Loucy (cell line): Measurements from ENCODE around the gene HBE1.

Source experiments
- H2AFZ ChIP-seq: fragments of 200-600 bp; sonication (generic); 2 replicates; pipeline ENCODE4 v1.6.0; 2016; ENCODE audit warnings: antibody characterized with exemption, mild to moderate bottlenecking, low read length, moderate library complexity
- H3F3A ChIP-seq: fragments of 200-600 bp; 2 replicates; pipeline ENCODE4 v1.6.0; 2016; ENCODE audit warnings: antibody characterized with exemption, low read depth, mild to moderate bottlenecking
- H3K27me3 ChIP-seq: fragments of 200-600 bp; sonication (generic); 2 replicates; pipeline ENCODE4 v1.6.1; 2014; ENCODE audit warnings: low read length, mild to moderate bottlenecking; ENCODE audit not compliant: insufficient read depth, poor library complexity, severe bottlenecking
- H3K36me3 ChIP-seq: fragments of 200-600 bp; sonication (generic); 2 replicates; pipeline ENCODE4 v1.6.1; 2016; ENCODE audit warnings: low read length; ENCODE audit not compliant: insufficient read depth
- H3K4me1 ChIP-seq: fragments of 200-600 bp; sonication (generic); 2 replicates; pipeline ENCODE4 v1.5.1; 2014; ENCODE audit warnings: low read length, mild to moderate bottlenecking; ENCODE audit not compliant: insufficient read depth, poor library complexity, severe bottlenecking
- H3K4me2 ChIP-seq: fragments of 200-600 bp; sonication (generic); 2 replicates; pipeline ENCODE4 v1.6.0; 2014; ENCODE audit warnings: antibody characterized with exemption, low read length, low read depth, mild to moderate bottlenecking; ENCODE audit not compliant: poor library complexity, severe bottlenecking
- H3K4me3 ChIP-seq: fragments of 200-600 bp; sonication (generic); 2 replicates; pipeline ENCODE4 v1.5.1; 2014; ENCODE audit warnings: low read length, mild to moderate bottlenecking, mixed read lengths; ENCODE audit not compliant: poor library complexity, severe bottlenecking
- H3K79me2 ChIP-seq: fragments of 200-600 bp; sonication (generic); 2 replicates; pipeline ENCODE4 v1.6.1; 2014; ENCODE audit warnings: low read length; ENCODE audit not compliant: insufficient read depth
- H3K9ac ChIP-seq: fragments of 200-600 bp; sonication (generic); 2 replicates; pipeline ENCODE4 v1.6.0; 2014; ENCODE audit warnings: mild to moderate bottlenecking, low read depth, low read length, moderate library complexity; ENCODE audit not compliant: poor library complexity, severe bottlenecking
- H3K9me2 ChIP-seq: fragments of 200-600 bp; sonication (generic); replicated peaks from 2 replicates; pipeline ENCODE4 v1.6.1; 2016; ENCODE audit warnings: low read depth, low read length, mixed read lengths
- H3K9me3 ChIP-seq: fragments of 200-600 bp; sonication (generic); 2 replicates; pipeline ENCODE4 v1.6.1; 2014; ENCODE audit warnings: mild to moderate bottlenecking, antibody characterized with exemption, low read length, low read depth; ENCODE audit not compliant: insufficient read depth
- H4K20me1 ChIP-seq: fragments of 200-600 bp; sonication (generic); 2 replicates; pipeline ENCODE4 v1.6.0; 2014; ENCODE audit warnings: antibody characterized with exemption, low read length, mild to moderate bottlenecking; ENCODE audit not compliant: insufficient read depth, poor library complexity, severe bottlenecking
- CTCF ChIP-seq: fragments of 200-600 bp; sonication (generic); conservative IDR thresholded peaks from 2 replicates; pipeline ENCODE4 v1.5.1; 2014; ENCODE audit warnings: mild to moderate bottlenecking, antibody characterized with exemption, low read length
- EZH2phosphoT487 ChIP-seq: fragments of 200-600 bp; IDR thresholded peaks from 2 replicates; pipeline ENCODE4 v1.6.1; 2018; ENCODE audit warnings: antibody characterized with exemption, mild to moderate bottlenecking, moderate library complexity, borderline replicate concordance

HBE1 gene

GRCh38 chr11:5224538-5225479 lies 44.9 kb downstream of the HBE1 start:
- Histone ChIP-seq H2AFZ (no peak overlapping the region), H3K9ac (no peak overlapping the region), H3F3A (no peaks in the 10 kb centered on the region), H4K20me1 (no peaks in the 10 kb centered on the region), H3K4me3 (no peak overlapping the region), H3K79me2 (no peaks in the 10 kb centered on the region), H3K9me2 (no peaks in the 10 kb centered on the region), H3K4me1 (no peaks in the 10 kb centered on the region), H3K4me2 (no peak overlapping the region), H3K36me3 (no peaks in the 10 kb centered on the region), H3K9me3 (no peaks in the 10 kb centered on the region), H3K27me3 (no peaks in the 10 kb centered on the region)
- TF ChIP-seq CTCF (no peak), EZH2phosphoT487 (no peak)

- Histone ChIP-seq H3K9ac (no peak overlapping the region), H3K4me2 (no peak overlapping the region), H3K4me1 (no peaks in the 10 kb centered on the region), H3K9me3 (no peaks in the 10 kb centered on the region), H3K4me3 (no peak overlapping the region), H3K36me3 (no peaks in the 10 kb centered on the region), H2AFZ (no peak overlapping the region), H3K9me2 (no peaks in the 10 kb centered on the region), H3K79me2 (no peaks in the 10 kb centered on the region), H4K20me1 (no peaks in the 10 kb centered on the region), H3K27me3 (no peaks in the 10 kb centered on the region), H3F3A (no peaks in the 10 kb centered on the region)
- no peak for TF ChIP-seq CTCF
- no peak for TF ChIP-seq EZH2phosphoT487
Observed at GRCh38 chr11:5223686-5224085, 46.1 kb downstream of the HBE1 start.

- Histone ChIP-seq H3K36me3 (no peaks in the 10 kb centered on the region), H3K4me2 (no peak overlapping the region), H3K9me2 (no peaks in the 10 kb centered on the region), H2AFZ (no peak overlapping the region), H3K9ac (no peak overlapping the region), H4K20me1 (no peaks in the 10 kb centered on the region), H3K4me1 (no peaks in the 10 kb centered on the region), H3K27me3 (no peaks in the 10 kb centered on the region), H3K79me2 (no peaks in the 10 kb centered on the region), H3F3A (no peaks in the 10 kb centered on the region), H3K4me3 (no peak overlapping the region), H3K9me3 (no peaks in the 10 kb centered on the region)
- TF ChIP-seq EZH2phosphoT487 (no peak), CTCF (no peak)
Observed at GRCh38 chr11:5223146-5223545, 46.6 kb downstream of the HBE1 start.
